Measurements from ENCODE around the gene APBA2. TPM values are rescaled to one million over a fixed set of nuclear protein-coding genes. Genes with fewer than 3 reads are reported as not detected.
A peak's percentile ranks its signal among the peaks of the same experiment; 100 is the strongest.

Gene APBA2
- total RNA-seq, 4 donors from 2014 or later: 5.4 to 15.3 (median 10.4) TPM

DNA sequence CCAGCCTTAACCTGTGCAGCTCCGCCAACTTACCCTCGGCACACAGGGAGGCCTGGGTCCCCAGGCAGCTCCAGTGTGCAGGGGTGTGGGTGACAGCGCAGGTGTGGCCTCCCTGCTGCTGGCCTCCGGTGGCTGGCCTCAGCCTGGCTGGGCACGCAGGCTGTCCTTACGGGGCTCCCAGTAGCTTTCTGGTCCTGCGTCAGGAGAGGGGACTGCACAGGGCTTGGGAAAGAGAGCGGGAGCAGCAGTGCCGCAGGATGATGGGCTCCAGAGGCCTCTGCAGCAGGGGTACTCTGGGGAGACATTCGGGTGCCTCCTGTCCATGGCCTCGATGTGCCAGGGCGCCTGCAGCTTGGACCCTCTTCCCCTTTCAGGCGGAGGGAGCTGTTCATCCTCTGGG lies 9.4 kb downstream of the APBA2 start:
- Histone ChIP-seq H3K36me3 (no peaks in the 10 kb centered on the region), H3K27ac (replicated peaks in 1 of 4) (no peak overlapping the region), H3K4me3 (no peak overlapping the region), H3K9me3 (no peaks in the 10 kb centered on the region), H3K27me3 (no peaks in the 10 kb centered on the region), H3K4me1 (peaks cover 0 to 6% (median 0%) of the 10 kb centered on the region in 4 donors)
- intact Hi-C loops (cut with DNase I): no loop called here
- 92% methylated on average over 13 of the region's 13 CpGs for WGBS
- DNase-seq (ENCODE audit: extremely low spot score): no peak
- TF ChIP-seq EP300 (IDR thresholded peaks at IDR 0.05): no peak
- TF ChIP-seq POLR2A (IDR thresholded peaks at IDR 0.05; ENCODE audit: low read depth): no peak
- TF ChIP-seq CTCF (IDR thresholded peaks at IDR 0.05): no peak
- TF ChIP-seq POLR2AphosphoS5 (IDR thresholded peaks at IDR 0.05): no peak

- Histone ChIP-seq H3K27ac (replicated peaks in 1 of 4) (no peak overlapping the region), H3K9me3 (no peaks in the 10 kb centered on the region), H3K36me3 (no peaks in the 10 kb centered on the region), H3K4me1 (peaks cover 0 to 6% (median 0%) of the 10 kb centered on the region in 4 donors), H3K27me3 (no peaks in the 10 kb centered on the region), H3K4me3 (no peak overlapping the region)
- TF ChIP-seq POLR2AphosphoS5 (IDR thresholded peaks at IDR 0.05): no peak
- TF ChIP-seq CTCF (IDR thresholded peaks at IDR 0.05): no peak
- no peak for TF ChIP-seq POLR2A (IDR thresholded peaks at IDR 0.05; ENCODE audit: low read depth)
- TF ChIP-seq EP300 (IDR thresholded peaks at IDR 0.05): no peak
- intact Hi-C loops (cut with DNase I): no loop called here
- DNase-seq (ENCODE audit: extremely low spot score): no peak
- 92% methylated on average over 6 of the region's 6 CpGs for WGBS
Observed at GRCh38 chr15:28895566-28895965, 9.8 kb downstream of the APBA2 start.

DNA sequence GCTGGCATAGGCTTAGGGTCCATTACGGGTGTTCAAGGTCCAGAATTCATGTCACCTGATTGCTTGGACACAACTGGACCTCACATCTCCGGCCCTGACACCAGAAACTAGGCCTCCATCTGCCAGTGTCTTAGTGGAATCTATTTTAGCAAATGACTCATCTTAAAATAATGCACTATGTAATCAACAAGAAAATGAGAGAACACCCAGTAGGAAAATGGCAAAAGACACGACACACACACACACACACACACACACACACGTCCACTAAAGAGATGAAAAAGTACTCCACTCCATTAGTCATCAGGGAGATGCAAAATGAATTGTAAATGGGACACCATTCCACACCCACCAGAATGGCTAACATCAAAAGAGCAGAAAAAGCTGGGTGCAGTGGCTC lies 11.2 kb downstream of the APBA2 start:
- peaks cover 0 to 6% (median 0%) of the 10 kb centered on the region in 4 donors for H3K4me1 ChIP-seq
- H3K36me3 ChIP-seq: no peaks in the 10 kb centered on the region
- peak overlapping the region in 1 of 4 donors; percentile 22 for H3K27ac ChIP-seq (replicated peaks in 1 of 4)
- no peaks in the 10 kb centered on the region for H3K9me3 ChIP-seq
- DNase-seq (ENCODE audit: extremely low spot score): no peak
- intact Hi-C loops (cut with DNase I): no loop called here
- H3K27me3 ChIP-seq: no peaks in the 10 kb centered on the region
- WGBS: 48% methylated on average over 4 of the region's 4 CpGs
- no peak overlapping the region for H3K4me3 ChIP-seq
- TF ChIP-seq EP300 (IDR thresholded peaks at IDR 0.05) (no peak), POLR2A (IDR thresholded peaks at IDR 0.05; ENCODE audit: low read depth) (no peak), POLR2AphosphoS5 (IDR thresholded peaks at IDR 0.05) (no peak), CTCF (IDR thresholded peaks at IDR 0.05) (no peak)

DNA sequence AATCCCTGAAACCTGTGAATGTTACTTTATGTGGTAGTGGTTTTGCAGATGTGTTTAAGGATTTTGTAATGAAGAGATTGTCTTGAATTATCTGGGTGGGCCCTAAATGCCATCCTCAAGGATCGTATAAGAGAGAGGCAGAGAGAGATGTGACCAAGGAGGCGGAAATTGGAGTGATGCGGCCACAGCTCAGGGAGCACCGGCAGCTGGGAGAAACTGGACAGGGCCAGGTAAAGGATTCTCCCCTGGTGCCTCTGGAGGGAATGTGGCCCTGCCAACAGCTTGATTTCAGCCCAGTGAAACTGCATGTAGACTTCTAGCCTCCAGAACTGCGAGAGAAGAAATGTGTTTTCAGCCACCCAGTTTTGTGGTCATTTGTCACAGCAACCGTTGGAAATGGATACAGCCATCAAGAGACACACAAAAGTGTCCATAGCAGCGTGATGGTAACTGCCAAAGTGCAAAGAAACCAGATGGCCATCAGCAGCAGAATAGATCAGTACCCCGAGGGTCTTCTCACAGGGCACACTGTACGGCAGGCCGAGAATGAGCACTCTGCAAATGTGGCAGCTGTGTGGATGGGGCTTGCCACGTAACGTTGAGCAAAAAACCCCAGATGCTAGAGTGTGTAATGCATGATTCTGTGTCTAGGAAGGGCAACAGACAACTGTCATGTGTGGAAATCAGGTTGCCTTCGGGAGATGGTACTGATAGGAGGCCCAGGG lies 12.2 kb downstream of the APBA2 start:
- Histone ChIP-seq H3K27me3 (no peaks in the 10 kb centered on the region), H3K36me3 (no peaks in the 10 kb centered on the region), H3K9me3 (no peaks in the 10 kb centered on the region), H3K4me3 (no peak overlapping the region), H3K27ac (replicated peaks in 1 of 4) (no peak overlapping the region), H3K4me1 (peaks cover 0 to 6% (median 0%) of the 10 kb centered on the region in 4 donors)
- intact Hi-C loops (cut with DNase I): no loop called here
- no peak for DNase-seq (ENCODE audit: extremely low spot score)
- TF ChIP-seq POLR2A (IDR thresholded peaks at IDR 0.05; ENCODE audit: low read depth): no peak
- TF ChIP-seq EP300 (IDR thresholded peaks at IDR 0.05): no peak
- TF ChIP-seq CTCF (IDR thresholded peaks at IDR 0.05): no peak
- TF ChIP-seq POLR2AphosphoS5 (IDR thresholded peaks at IDR 0.05): no peak
- WGBS: 95% methylated on average over 13 of the region's 13 CpGs
